H1 (cell line): ENCODE measurements around the gene OXLD1. TPM values are rescaled to one million over a fixed set of nuclear protein-coding genes. Genes with fewer than 3 reads are reported as not detected.
A peak's percentile ranks its signal among the peaks of the same experiment; 100 is the strongest.

Experiments
- ASH2L ChIP-seq: fragments of 200-600, 300-600 bp; sonication (generic); IDR thresholded peaks from one replicate; pipeline ENCODE4 v1.7.1; 2017; ENCODE audit warnings: low read length
- BACH1 ChIP-seq: IDR thresholded peaks from 2 replicates; pipeline ENCODE4 v1.6.1; 2012; ENCODE audit warnings: low read length, improper control_type of control experiment
- BCL11A ChIP-seq, 2 experiments: IDR thresholded peaks; one replicate each; pipeline ENCODE4 v1.6.1; 2011; ENCODE audit warnings: low read depth in 2 of 2, low read length in 2 of 2, mild to moderate bottlenecking in 2 of 2
- BRCA1 ChIP-seq: IDR thresholded peaks from 2 replicates; pipeline ENCODE4 v1.6.1; 2012; ENCODE audit warnings: low read depth, low read length, improper control_type of control experiment
- CBX8 ChIP-seq: fragments of 300-800, 300-1000 bp; sonication (generic); IDR thresholded peaks from 2 replicates; pipeline ENCODE4 v1.7.1; 2016; ENCODE audit warnings: low read depth, low read length, borderline replicate concordance
- CEBPB ChIP-seq: IDR thresholded peaks from 2 replicates; pipeline ENCODE4 v1.6.1; 2012; ENCODE audit warnings: low read depth, low read length
- CHD2 ChIP-seq: IDR thresholded peaks from 2 replicates; pipeline ENCODE4 v1.6.1; 2012; ENCODE audit warnings: low read length, improper control_type of control experiment
- CREB1 ChIP-seq: IDR thresholded peaks from 2 replicates; pipeline ENCODE4 v1.6.1; 2012; ENCODE audit warnings: inconsistent platforms
- EZH2 ChIP-seq: fragments of 200-600 bp; sonication (generic); IDR thresholded peaks from 2 replicates; pipeline ENCODE4 v1.7.1; 2012; ENCODE audit warnings: low read depth, mild to moderate bottlenecking, moderate library complexity, low read length, inconsistent platforms; ENCODE audit not compliant: severe bottlenecking
- GABPA ChIP-seq: IDR thresholded peaks from 2 replicates; pipeline ENCODE4 v1.6.1; 2011; ENCODE audit warnings: mild to moderate bottlenecking, low read length, moderate library complexity, borderline replicate concordance; ENCODE audit not compliant: insufficient read depth
- GTF2F1 ChIP-seq: IDR thresholded peaks from 2 replicates; pipeline ENCODE4 v1.6.1; 2012; ENCODE audit warnings: low read depth, low read length, improper control_type of control experiment, borderline replicate concordance
- KDM4A ChIP-seq: IDR thresholded peaks from one replicate; pipeline ENCODE4 v1.7.1; 2012; ENCODE audit warnings: low read depth, mild to moderate bottlenecking, moderate library complexity, low read length, inconsistent platforms; ENCODE audit not compliant: severe bottlenecking
- KDM5A ChIP-seq: fragments of 200-600 bp; IDR thresholded peaks from 2 replicates; pipeline ENCODE4 v1.7.1; 2012; ENCODE audit warnings: mild to moderate bottlenecking, low read length, inconsistent platforms, mixed read lengths
- MAX ChIP-seq: IDR thresholded peaks from 2 replicates; pipeline ENCODE4 v1.6.1; 2012; ENCODE audit warnings: inconsistent platforms
- NRF1 ChIP-seq: IDR thresholded peaks from 2 replicates; pipeline ENCODE4 v1.6.1; 2011; ENCODE audit warnings: mild to moderate bottlenecking, low read depth, low read length, improper control_type of control experiment
- PHF8 ChIP-seq: fragments of 200-600 bp; sonication (generic); conservative IDR thresholded peaks from 2 replicates; pipeline ENCODE4 v1.7.1; 2012; ENCODE audit warnings: low read depth, mild to moderate bottlenecking, inconsistent platforms, low read length, moderate library complexity
- POLR2A ChIP-seq, 2 experiments: IDR thresholded peaks; 1 replicate in 1 of 2; 2 replicates in 1 of 2; pipeline ENCODE4 v1.6.1; 2011; ENCODE audit warnings: low read depth in 2 of 2, low read length in 2 of 2, mild to moderate bottlenecking in 2 of 2; ENCODE audit errors: control extremely low read depth in 1 of 2
- POU5F1 ChIP-seq: IDR thresholded peaks from 2 replicates; pipeline ENCODE4 v1.6.1; 2011; ENCODE audit warnings: low read depth, mild to moderate bottlenecking, low read length, moderate library complexity
- SAP30 ChIP-seq: fragments of 300-600 bp; sonication (generic); IDR thresholded peaks from 2 replicates; pipeline ENCODE4 v1.7.1; 2012; ENCODE audit warnings: low read length, moderate library complexity, mild to moderate bottlenecking, inconsistent platforms; ENCODE audit not compliant: insufficient read depth, insufficient replicate concordance
- SIRT6 ChIP-seq: IDR thresholded peaks from one replicate; pipeline ENCODE4 v1.7.1; 2012; ENCODE audit warnings: low read length, inconsistent platforms
- SP1 ChIP-seq: IDR thresholded peaks from 2 replicates; pipeline ENCODE4 v1.6.1; 2011; ENCODE audit warnings: low read depth, low read length
- SP2 ChIP-seq: IDR thresholded peaks from 2 replicates; pipeline ENCODE4 v1.6.1; 2012; ENCODE audit warnings: mild to moderate bottlenecking, low read length, inconsistent platforms
- TBP ChIP-seq: IDR thresholded peaks from 2 replicates; pipeline ENCODE4 v1.6.1; 2011; ENCODE audit warnings: low read depth, low read length, improper control_type of control experiment
- TEAD4 ChIP-seq: IDR thresholded peaks from 2 replicates; pipeline ENCODE4 v1.6.1; 2012; ENCODE audit warnings: low read depth, low read length, inconsistent platforms, mixed read lengths
- ZNF274 ChIP-seq: IDR thresholded peaks from 2 replicates; pipeline ENCODE4 v1.7.0; 2012; ENCODE audit warnings: low read length, borderline replicate concordance; ENCODE audit errors: extremely low read depth
- polyA plus RNA-seq, 7 experiments: library from polyadenylated mRNA; depleted of rRNA in 3 of 7; stranded (reverse) in 5 of 7; unstranded in 2 of 7; fragments of >200 nt in 5 of 7; fragments of 200-250 nt in 2 of 7; gene quantifications; 1 replicate in 5 of 7; 2 replicates in 1 of 7; 4 replicates in 1 of 7; pipeline versions ENCODE4 v1.2.1 to v1.2.3, GENCODE V29; 2011 to 2013; ENCODE audit warnings: missing spikeins in 2 of 7, mixed read lengths in 2 of 7
- total RNA-seq: library from RNA; stranded (reverse); fragmentation: NEBNext Ultra II Directional; extraction: Animal tissue kit (Norgen Biotek cat#: 25700); gene quantifications from 2 replicates; pipeline ENCODE4 v1.2.1, GENCODE V29; 2021
- TF ChIP-seq, protein P1 (sequence below): IDR thresholded peaks from 2 replicates; pipeline ENCODE4 v1.6.1; 2011; ENCODE audit warnings: low read depth, mild to moderate bottlenecking, low read length; ENCODE audit not compliant: insufficient read depth

Gene OXLD1
- total and polyA plus RNA-seq, 2 of the 8 experiments (the other 6 are each of a cell fraction or from before 2014, with no cell fraction given) = 41.5 to 61.9 TPM

- TF ChIP-seq SIRT6 (no peak), TBP (peak; percentile 70), BCL11A (IDR thresholded peaks at IDR 0.05; ENCODE audit: low read depth in 2 of 2, low read length in 2 of 2) (no peak), TEAD4 (no peak), GTF2F1 (peak; percentile 27; the same call in 1 of the 2 replicates), ZNF274 (no peak), MAX (peak; percentile 68), CHD2 (peak; percentile 83), BRCA1 (no peak), KDM5A (peak; percentile 69; the same call in 1 of the 2 replicates), BACH1 (no peak), POLR2A (IDR thresholded peaks at IDR 0.05; ENCODE audit: control extremely low read depth in 1 of 2, low read depth in 2 of 2, low read length in 2 of 2) (peak; percentile 94 to 96), PHF8 (peak; percentile 98), POU5F1 (no peak), NRF1 (no peak), ASH2L (peak; percentile 63), SP1 (peak; percentile 81), CEBPB (no peak), SAP30 (no peak), EZH2 (no peak), KDM4A (peak; percentile 66), SP2 (peak; percentile 61), CBX8 (no peak), CREB1 (peak; percentile 60), GABPA (peak; percentile 97)
- TF ChIP-seq, protein P1, sequence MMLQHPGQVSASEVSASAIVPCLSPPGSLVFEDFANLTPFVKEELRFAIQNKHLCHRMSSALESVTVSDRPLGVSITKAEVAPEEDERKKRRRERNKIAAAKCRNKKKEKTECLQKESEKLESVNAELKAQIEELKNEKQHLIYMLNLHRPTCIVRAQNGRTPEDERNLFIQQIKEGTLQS = no peak
Measured at GRCh38 chr17:81666342-81667191, at the start of gene OXLD1, which contains the start of gene CCDC137 (continued).
